DOHH2 (cell line): ENCODE measurements around the gene PLAAT4.

Experiments
- EZH2phosphoT487 ChIP-seq: fragments of 200-600 bp; sonication (generic); IDR thresholded peaks from 2 replicates; pipeline ENCODE4 v1.6.1; 2017; ENCODE audit warnings: borderline replicate concordance, mild to moderate bottlenecking, antibody characterized with exemption, low read length, moderate library complexity, mixed read lengths
- TF ChIP-seq, protein P1 (sequence below): fragments of 200-600 bp; sonication (generic); IDR thresholded peaks from one replicate; pipeline ENCODE4 v1.5.1; 2014; ENCODE audit warnings: antibody characterized with exemption, mild to moderate bottlenecking, low read depth, low read length; ENCODE audit not compliant: poor library complexity, severe bottlenecking

DNA sequence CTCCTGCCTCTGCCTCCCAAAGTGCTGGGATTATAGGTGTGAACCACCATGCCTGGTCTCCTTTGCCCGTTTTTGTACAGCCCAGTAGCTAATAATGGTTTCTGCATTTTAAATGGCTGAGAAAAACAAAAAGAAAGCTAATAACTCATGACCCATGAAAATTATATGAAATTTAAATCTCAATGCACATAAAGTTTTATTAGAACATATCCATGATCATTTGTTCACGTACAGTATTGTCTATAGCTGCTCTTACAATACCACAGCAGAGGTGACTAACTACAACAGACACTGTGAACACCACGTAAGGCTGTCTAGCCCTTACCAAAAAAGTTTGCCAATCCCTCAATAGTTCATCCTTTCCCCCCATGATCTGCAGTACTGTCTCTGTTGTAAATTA lies 33.0 kb downstream of the PLAAT4 start:
- TF ChIP-seq, protein P1, sequence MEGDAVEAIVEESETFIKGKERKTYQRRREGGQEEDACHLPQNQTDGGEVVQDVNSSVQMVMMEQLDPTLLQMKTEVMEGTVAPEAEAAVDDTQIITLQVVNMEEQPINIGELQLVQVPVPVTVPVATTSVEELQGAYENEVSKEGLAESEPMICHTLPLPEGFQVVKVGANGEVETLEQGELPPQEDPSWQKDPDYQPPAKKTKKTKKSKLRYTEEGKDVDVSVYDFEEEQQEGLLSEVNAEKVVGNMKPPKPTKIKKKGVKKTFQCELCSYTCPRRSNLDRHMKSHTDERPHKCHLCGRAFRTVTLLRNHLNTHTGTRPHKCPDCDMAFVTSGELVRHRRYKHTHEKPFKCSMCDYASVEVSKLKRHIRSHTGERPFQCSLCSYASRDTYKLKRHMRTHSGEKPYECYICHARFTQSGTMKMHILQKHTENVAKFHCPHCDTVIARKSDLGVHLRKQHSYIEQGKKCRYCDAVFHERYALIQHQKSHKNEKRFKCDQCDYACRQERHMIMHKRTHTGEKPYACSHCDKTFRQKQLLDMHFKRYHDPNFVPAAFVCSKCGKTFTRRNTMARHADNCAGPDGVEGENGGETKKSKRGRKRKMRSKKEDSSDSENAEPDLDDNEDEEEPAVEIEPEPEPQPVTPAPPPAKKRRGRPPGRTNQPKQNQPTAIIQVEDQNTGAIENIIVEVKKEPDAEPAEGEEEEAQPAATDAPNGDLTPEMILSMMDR = no peak
- no peak for TF ChIP-seq EZH2phosphoT487
